PC-9 (cell line): ENCODE measurements around the gene MITF. TPM values are rescaled to one million over a fixed set of nuclear protein-coding genes. Genes with fewer than 3 reads are reported as not detected.

Source experiments
- BruUV-seq: library from RNA; stranded (reverse); fragments of 400-500 nt; replicated peaks from 2 replicates; lab custom pipeline; 2021; lab: Mats Ljungman, UMichigan
- CTCF ChIA-PET: fragments of 300-600 bp; sonication (Branson Sonifier 250); formaldehyde crosslinking; loops from one replicate; lab custom pipeline; 2022; ENCODE audit warnings: antibody characterized with exemption; lab: Charles Lee
- POLR2A ChIA-PET: fragments of 300-600 bp; sonication (Branson Sonifier 250); formaldehyde crosslinking; loops from one replicate; lab custom pipeline; 2022; ENCODE audit warnings: antibody characterized with exemption; ENCODE audit not compliant: unreplicated experiment; lab: Charles Lee
- DNase-seq, 2 experiments: peaks; one replicate each; pipeline versions ENCODE4 v3.0.0 to v3.0.0-alpha.2; 2015 to 2022; ENCODE audit warnings: mixed read lengths in 1 of 2
- H2AFZ ChIP-seq: fragments of 200-600 bp; sonication (generic); 2 replicates; pipeline ENCODE4 v1.8.1; 2017; ENCODE audit warnings: antibody characterized with exemption
- H3F3A ChIP-seq: fragments of 200-600 bp; sonication (generic); 2 replicates; pipeline ENCODE4 v1.8.1; 2017; ENCODE audit warnings: antibody characterized with exemption, mild to moderate bottlenecking, low read depth; ENCODE audit not compliant: insufficient read depth
- H3K27ac ChIP-seq: fragments of 200-600 bp; sonication (generic); 2 replicates; pipeline ENCODE4 v1.6.1; 2016; ENCODE audit warnings: mixed run types
- H3K27me3 ChIP-seq: fragments of 200-600 bp; sonication (generic); 2 replicates; pipeline ENCODE4 v1.6.1; 2016; ENCODE audit warnings: low read depth, mixed run types; ENCODE audit not compliant: insufficient read depth
- H3K36me3 ChIP-seq: fragments of 200-600 bp; sonication (generic); 2 replicates; pipeline ENCODE4 v1.6.1; 2016; ENCODE audit warnings: low read depth, mixed run types
- H3K4me1 ChIP-seq: fragments of 200-600 bp; sonication (generic); replicated peaks from 2 replicates; pipeline ENCODE4 v1.6.1; 2016; ENCODE audit warnings: mixed run types; ENCODE audit not compliant: insufficient read depth
- H3K4me2 ChIP-seq: fragments of 200-600 bp; sonication (generic); 2 replicates; pipeline ENCODE4 v1.6.1; 2017; ENCODE audit warnings: mixed run types
- H3K4me3 ChIP-seq: fragments of 200-600 bp; sonication (generic); 2 replicates; pipeline ENCODE4 v1.6.1; 2016; ENCODE audit warnings: mixed run types
- H3K79me2 ChIP-seq: fragments of 200-600 bp; sonication (generic); 2 replicates; pipeline ENCODE4 v1.6.1; 2017; ENCODE audit warnings: low read depth, mixed run types
- H3K9me2 ChIP-seq: fragments of 200-600 bp; sonication (generic); 2 replicates; pipeline ENCODE4 v1.8.1; 2017; ENCODE audit warnings: mild to moderate bottlenecking; ENCODE audit not compliant: insufficient read depth
- H3K9me3 ChIP-seq: fragments of 200-600 bp; sonication (generic); 2 replicates; pipeline ENCODE4 v1.8.1; 2016; ENCODE audit warnings: low read depth; ENCODE audit not compliant: insufficient read depth
- H4K20me1 ChIP-seq: fragments of 200-600 bp; sonication (generic); 2 replicates; pipeline ENCODE4 v1.8.1; 2017; ENCODE audit not compliant: insufficient read depth
- CTCF ChIP-seq: fragments of 200-600 bp; sonication (generic); conservative IDR thresholded peaks from 2 replicates; pipeline ENCODE4 v1.6.1; 2017; ENCODE audit warnings: mixed run types, antibody characterized with exemption, mild to moderate bottlenecking, moderate library complexity
- EZH2 ChIP-seq: fragments of 200-600 bp; sonication (generic); IDR thresholded peaks from 2 replicates; pipeline ENCODE4 v1.8.0; 2017; ENCODE audit warnings: antibody characterized with exemption, low read depth
- intact Hi-C: fragments of 100-400 bp; cut with micrococcal nuclease; formaldehyde crosslinking; loops from one replicate; pipeline ENCODE4 v1.10.0; 2022; ENCODE audit not compliant: unreplicated experiment
- total RNA-seq: library from RNA; stranded (reverse); gene quantifications from 2 replicates; pipeline ENCODE4 v1.2.3, GENCODE V29; 2021

MITF gene
- total RNA-seq, 1 experiment from 2014 or later = 15.5 TPM

GRCh38 chr3:69876073-69876472 lies 136.8 kb downstream of the MITF start:
- H3K36me3 ChIP-seq = no peaks in the 10 kb centered on the region
- H2AFZ ChIP-seq = no peak overlapping the region
- DNase-seq = no peak
- ChIA-PET CTCF (interaction anchor here (0.6 kb wide), 1 partner anchor 28 kb away, joined by 7 read pairs; no protein-coding TSS in a partner anchor), POLR2A (no interaction called here)
- intact Hi-C loops = no loop called here
- H4K20me1 ChIP-seq = no peaks in the 10 kb centered on the region
- no peaks in the 10 kb centered on the region for H3K27me3 ChIP-seq
- H3K4me1 ChIP-seq = peaks cover 14% of the 10 kb centered on the region; the same call in 1 of the 2 replicates
- peaks cover 8% of the 10 kb centered on the region for H3F3A ChIP-seq
- H3K4me3 ChIP-seq = no peak overlapping the region
- TF ChIP-seq CTCF (no peak), EZH2 (no peak)
- H3K79me2 ChIP-seq = no peaks in the 10 kb centered on the region
- no peak overlapping the region for H3K4me2 ChIP-seq
- BruUV-seq = no TSS peak
- no peaks in the 10 kb centered on the region for H3K9me3 ChIP-seq
- no peaks in the 10 kb centered on the region for H3K9me2 ChIP-seq
- H3K27ac ChIP-seq = no peak overlapping the region

- Histone ChIP-seq H3K4me3 (no peak overlapping the region), H3K9me2 (no peaks in the 10 kb centered on the region), H3K79me2 (no peaks in the 10 kb centered on the region), H3K4me2 (no peak overlapping the region), H3F3A (peaks cover 8% of the 10 kb centered on the region), H3K27ac (no peak overlapping the region), H3K27me3 (no peaks in the 10 kb centered on the region), H3K36me3 (no peaks in the 10 kb centered on the region), H2AFZ (no peak overlapping the region), H4K20me1 (no peaks in the 10 kb centered on the region), H3K9me3 (no peaks in the 10 kb centered on the region), H3K4me1 (peaks cover 12% of the 10 kb centered on the region; the same call in 1 of the 2 replicates)
- BruUV-seq = no TSS peak
- TF ChIP-seq CTCF = no peak
- TF ChIP-seq EZH2 = no peak
- ChIA-PET CTCF (no interaction called here), POLR2A (no interaction called here)
- DNase-seq = no peak
- intact Hi-C loops = no loop called here
These were observed 139.0 kb downstream of the MITF start for GRCh38 chr3:69878254-69878653.

GRCh38 chr3:69879051-69879450 lies 139.8 kb downstream of the MITF start:
- no peak overlapping the region for H2AFZ ChIP-seq
- peaks cover 8% of the 10 kb centered on the region for H3F3A ChIP-seq
- no peaks in the 10 kb centered on the region for H3K36me3 ChIP-seq
- no peak for DNase-seq
- H3K4me2 ChIP-seq = no peak overlapping the region
- TF ChIP-seq EZH2 (no peak), CTCF (no peak)
- no peaks in the 10 kb centered on the region for H3K9me3 ChIP-seq
- no peaks in the 10 kb centered on the region for H3K79me2 ChIP-seq
- no peaks in the 10 kb centered on the region for H3K9me2 ChIP-seq
- CTCF ChIA-PET = no interaction called here
- peaks cover 12% of the 10 kb centered on the region; the same call in 1 of the 2 replicates for H3K4me1 ChIP-seq
- H3K27ac ChIP-seq = no peak overlapping the region
- H3K4me3 ChIP-seq = no peak overlapping the region
- no peaks in the 10 kb centered on the region for H4K20me1 ChIP-seq
- POLR2A ChIA-PET = no interaction called here
- intact Hi-C loops = no loop called here
- H3K27me3 ChIP-seq = no peaks in the 10 kb centered on the region
- no TSS peak for BruUV-seq
